Effector memory CD8-positive, alpha-beta T cell (primary cell): ENCODE measurements around the gene PRKACA.
A peak's percentile ranks its signal among the peaks of the same experiment; 100 is the strongest.
"Not testable (repeated sequence)": the region's sequence is repeated elsewhere in the genome, so short reads cannot be mapped to it uniquely, and the experiment has no call there.

Experiments
- ATAC-seq: fragments of 150-1000 bp; cut with Tn5 transposase; replicated peaks from 2 replicates; pipeline ENCODE4 v1.10.0; 2021; ENCODE audit warnings: mild to moderate bottlenecking, moderate library complexity
- DNase-seq, 3 experiments: peaks; one replicate each; pipeline ENCODE4 v3.0.0; 2021
- H3K27ac Mint-ChIP-seq, 2 donors: one replicate each; pipeline ENCODE4 v1.8.0; 2022; ENCODE audit warnings: mild to moderate bottlenecking in 2 of 2, mixed read lengths in 2 of 2, moderate library complexity in 2 of 2
- H3K27me3 Mint-ChIP-seq, 2 donors: one replicate each; pipeline ENCODE4 v1.8.0; 2022; ENCODE audit warnings: mixed read lengths in 2 of 2
- H3K36me3 Mint-ChIP-seq: one replicate; pipeline ENCODE4 v1.8.0; 2022; ENCODE audit warnings: mild to moderate bottlenecking, moderate library complexity, mixed read lengths; ENCODE audit not compliant: insufficient read depth
- H3K4me1 Mint-ChIP-seq, 2 donors: one replicate each; pipeline ENCODE4 v1.8.0; 2022; ENCODE audit warnings: low read depth in 2 of 2, mixed read lengths in 2 of 2
- H3K4me3 Mint-ChIP-seq, 2 donors: one replicate each; pipeline ENCODE4 v1.8.0; 2022; ENCODE audit warnings: mild to moderate bottlenecking in 2 of 2, mixed read lengths in 2 of 2, moderate library complexity in 2 of 2
- H3K9me3 Mint-ChIP-seq, 2 donors: one replicate each; pipeline ENCODE4 v1.8.0; 2022; ENCODE audit warnings: mixed read lengths in 2 of 2

Gene PRKACA

DNA sequence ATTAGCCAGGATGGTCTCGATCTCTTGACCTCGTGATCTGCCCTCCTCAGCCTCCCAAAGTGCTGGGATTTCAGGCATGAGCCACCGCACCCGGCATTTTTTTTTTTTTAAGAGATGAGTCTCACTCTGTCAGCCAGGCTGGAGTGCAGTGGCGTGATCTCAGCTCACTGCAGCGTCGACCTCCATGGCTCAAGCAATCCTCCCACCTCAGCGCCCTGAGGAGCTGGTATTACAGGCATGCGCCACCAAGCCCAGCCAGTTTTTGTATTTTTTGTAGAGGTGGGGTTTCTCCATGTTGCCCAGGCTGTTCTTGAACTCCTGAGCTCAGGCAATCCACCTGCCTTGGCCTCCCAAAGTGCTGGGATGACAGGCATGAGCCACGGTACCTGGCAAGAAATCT is 69.7 kb downstream of the PRKACA start:
- Mint-ChIP-seq H3K36me3 (peaks cover 100% of the 10 kb centered on the region), H3K27ac (peak overlapping the region in 1 of 2 donors; percentile 35)
- not testable (repeated sequence) for ATAC-seq, DNase-seq, H3K27me3 Mint-ChIP-seq, H3K4me3 Mint-ChIP-seq, H3K9me3 Mint-ChIP-seq, H3K4me1 Mint-ChIP-seq

- peaks cover 17 to 18% of the 10 kb centered on the region in 2 donors for H3K4me1 Mint-ChIP-seq
- peak overlapping the region; percentile 51 to 56 for H3K4me3 Mint-ChIP-seq
- H3K9me3 Mint-ChIP-seq, H3K27me3 Mint-ChIP-seq: not testable (repeated sequence)
- peak; percentile 80 for ATAC-seq
- peak overlapping the region; percentile 97 to 98 for H3K27ac Mint-ChIP-seq
- H3K36me3 Mint-ChIP-seq: peaks cover 100% of the 10 kb centered on the region
- DNase-seq: peak; percentile 52 to 63 (median 52)
Measured at GRCh38 chr19:14042659-14043608, 74.6 kb downstream of the PRKACA start.
